Activated T-helper 9 cell treated with anti-CD3 and anti-CD28 coated beads, Interleukin-2, amount 50 U/mL, for 16 hours (primary cell): ENCODE measurements around the gene ENTPD6.

Experiments
- DNase-seq: peaks from one replicate; pipeline ENCODE4 v3.0.0-alpha.2; 2020; ENCODE audit warnings: low read depth

ENTPD6 gene

DNA sequence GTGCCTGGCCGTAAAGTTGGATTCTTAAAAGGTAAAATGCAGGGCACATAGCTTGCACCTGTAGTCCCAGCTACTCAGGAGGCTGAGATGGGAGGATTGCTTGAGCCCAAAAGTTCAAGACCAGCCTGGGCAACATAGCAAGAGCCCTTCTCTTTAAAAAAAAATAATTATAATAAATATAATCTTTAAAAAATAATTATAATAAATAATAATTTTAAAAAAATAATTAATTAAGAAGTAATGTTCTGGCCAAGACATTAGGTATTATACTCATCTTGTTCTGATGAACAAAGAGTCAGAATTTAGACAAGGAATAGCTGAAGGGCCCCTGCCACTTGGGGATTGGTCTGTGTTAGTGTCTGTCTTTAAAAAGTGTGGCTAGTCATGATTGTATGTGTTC is 13.9 kb downstream of the ENTPD6 start:
- no peak for DNase-seq

DNA sequence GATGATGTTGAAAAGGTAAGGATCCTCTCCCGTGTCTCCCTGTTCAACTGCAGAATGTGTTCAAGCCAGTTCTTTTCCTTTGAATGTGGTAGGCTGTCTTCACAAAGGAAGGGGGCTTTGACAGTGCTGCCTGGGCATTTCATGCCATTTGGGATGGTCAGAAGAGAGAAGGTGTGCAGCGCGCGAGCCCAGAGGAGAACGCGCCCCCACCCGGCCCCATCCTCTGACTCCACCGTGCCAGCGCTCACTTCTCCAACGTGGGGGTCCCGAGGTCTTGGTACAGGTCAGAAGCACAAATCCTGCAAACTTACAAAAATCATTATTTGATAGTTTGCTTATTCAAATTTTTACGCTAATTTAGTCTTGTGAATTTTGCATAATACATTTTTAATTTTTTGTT is 14.4 kb downstream of the ENTPD6 start:
- no peak for DNase-seq

- no peak for DNase-seq
Measured at GRCh38 chr20:25211273-25211672, 15.8 kb downstream of the ENTPD6 start.

DNA sequence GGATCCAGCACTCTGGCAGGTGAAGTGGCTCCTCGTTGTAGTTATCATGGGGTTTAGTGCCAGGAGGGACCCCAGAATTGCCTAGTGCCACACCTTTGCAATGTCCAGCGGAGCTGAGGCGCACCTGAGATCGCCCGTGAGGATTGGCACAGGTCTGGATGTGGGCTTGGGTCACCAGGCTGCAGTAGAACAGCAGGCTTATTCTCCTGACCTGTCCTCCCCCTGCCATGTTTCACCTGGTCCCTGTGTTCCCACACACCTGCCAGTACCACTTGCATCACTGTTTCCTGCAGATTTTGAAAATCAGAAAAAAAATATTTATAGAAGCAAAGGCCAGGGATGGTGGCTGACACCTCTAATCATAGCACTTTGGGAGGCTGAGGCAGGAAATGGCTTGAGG is 16.7 kb downstream of the ENTPD6 start:
- DNase-seq = no peak

DNA sequence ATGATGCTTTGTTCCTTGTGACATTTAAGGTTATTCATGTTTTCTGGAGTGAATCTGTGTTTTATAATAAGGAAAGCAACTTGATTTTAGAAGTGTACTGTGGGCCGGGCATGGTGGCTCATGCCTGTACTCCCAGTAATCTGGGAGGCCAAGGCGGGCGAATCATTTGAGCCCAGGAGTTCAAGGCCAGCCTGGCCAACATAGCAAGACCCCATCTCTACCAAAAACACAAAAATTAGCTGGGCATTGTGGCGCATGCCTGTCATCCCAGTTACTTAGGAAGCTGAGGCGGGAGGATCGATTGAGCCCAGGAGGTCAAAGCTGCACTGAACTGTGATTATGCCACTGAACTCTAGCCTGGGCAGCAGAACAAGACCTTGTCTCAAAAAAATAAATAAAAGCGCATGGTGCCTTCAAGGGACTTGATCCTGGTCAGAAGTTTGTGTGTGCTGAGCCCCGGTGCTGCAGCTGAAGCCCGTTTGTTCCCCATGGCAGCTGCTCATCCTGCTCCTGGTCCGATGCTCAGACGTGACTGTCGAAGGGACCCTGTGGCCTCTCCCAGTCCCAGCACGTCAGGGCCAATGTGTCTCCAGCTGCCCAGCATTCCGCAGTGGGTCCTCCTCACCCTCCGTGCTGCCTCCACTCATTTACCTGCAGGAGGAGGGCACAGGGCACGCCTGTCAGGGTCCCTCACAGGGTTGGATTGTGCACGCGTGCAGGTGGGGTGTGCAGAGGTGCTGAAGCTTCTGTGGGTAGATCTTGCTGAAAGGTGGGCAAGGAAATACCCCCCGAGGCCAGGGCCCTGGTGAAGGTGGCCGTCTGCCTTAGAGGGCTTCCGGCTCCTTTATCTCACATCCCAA is 18.3 kb downstream of the ENTPD6 start:
- no peak for DNase-seq

DNA sequence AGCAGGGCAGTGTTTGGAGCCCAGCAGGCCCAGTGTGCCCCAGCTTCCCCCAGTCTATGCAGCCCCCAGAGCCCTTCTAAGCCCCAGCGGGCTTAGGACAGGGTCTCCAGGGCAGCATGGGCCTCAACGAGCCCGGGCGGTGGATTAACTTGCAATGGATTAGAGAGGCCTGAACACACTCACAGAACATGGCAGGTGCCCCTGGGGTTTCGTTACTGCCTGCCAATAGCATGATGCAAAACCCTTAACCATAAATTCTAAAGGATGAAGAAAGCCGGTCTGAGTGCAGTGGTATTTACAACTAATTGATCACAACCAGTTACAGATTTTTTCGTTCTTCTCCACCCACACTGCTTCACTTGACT is 18.9 kb downstream of the ENTPD6 start:
- DNase-seq = no peak

DNA sequence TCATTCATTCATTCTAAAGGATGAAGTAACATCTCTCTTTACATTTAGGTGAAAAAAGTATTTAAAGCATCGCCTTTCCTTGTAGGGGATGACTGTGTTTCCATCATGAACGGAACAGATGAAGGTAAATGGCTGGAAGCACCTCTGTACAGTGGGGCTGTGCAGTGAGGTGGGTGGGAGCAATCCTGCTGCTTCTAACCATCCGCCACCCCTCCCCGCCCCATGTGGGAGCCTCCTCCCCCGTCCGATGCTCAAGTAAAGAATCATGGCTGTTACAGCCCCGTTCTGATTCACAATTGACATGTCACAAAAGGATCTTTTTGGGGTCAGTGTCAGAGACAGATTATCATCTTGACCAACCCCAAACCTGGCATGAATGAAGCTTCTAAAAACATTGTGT is 19.3 kb downstream of the ENTPD6 start:
- no peak for DNase-seq

- no peak for DNase-seq
Measured at GRCh38 chr20:25215521-25215920, 20.0 kb downstream of the ENTPD6 start.

DNA sequence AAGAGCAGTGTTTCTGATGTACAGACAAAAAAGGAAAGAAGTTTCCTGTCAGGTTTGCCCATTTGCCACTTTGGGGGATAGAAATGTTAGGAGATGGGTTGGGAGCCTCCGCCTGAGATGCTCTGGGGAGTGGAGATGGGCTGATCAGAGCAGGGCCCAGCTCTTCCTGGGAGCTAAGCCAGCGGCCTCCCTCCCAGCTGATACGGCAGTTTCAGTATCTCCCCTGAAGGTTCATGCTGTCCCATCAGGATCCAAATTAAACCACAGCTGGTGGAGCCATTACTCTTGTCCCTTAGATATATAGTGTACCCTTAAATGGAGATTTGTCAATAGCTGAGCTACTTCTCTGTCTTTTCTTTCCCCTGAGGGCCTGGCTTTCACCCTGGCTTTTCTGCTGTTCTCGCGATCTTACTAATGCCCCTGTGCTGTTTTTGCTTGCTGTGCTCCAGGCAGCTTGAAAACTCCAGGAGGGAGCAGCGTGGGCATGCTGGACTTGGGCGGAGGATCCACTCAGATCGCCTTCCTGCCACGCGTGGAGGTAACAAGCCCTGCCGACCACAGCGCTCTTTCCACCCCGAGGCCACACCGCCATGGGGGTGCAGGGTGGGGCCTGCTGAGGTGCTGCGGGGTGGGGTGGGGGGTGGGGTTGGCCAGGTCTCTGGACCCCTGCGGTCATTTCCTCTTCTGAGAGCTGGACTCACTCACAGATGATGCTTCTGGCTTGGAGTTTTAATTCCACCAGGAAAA is 20.9 kb downstream of the ENTPD6 start:
- DNase-seq = no peak

DNA sequence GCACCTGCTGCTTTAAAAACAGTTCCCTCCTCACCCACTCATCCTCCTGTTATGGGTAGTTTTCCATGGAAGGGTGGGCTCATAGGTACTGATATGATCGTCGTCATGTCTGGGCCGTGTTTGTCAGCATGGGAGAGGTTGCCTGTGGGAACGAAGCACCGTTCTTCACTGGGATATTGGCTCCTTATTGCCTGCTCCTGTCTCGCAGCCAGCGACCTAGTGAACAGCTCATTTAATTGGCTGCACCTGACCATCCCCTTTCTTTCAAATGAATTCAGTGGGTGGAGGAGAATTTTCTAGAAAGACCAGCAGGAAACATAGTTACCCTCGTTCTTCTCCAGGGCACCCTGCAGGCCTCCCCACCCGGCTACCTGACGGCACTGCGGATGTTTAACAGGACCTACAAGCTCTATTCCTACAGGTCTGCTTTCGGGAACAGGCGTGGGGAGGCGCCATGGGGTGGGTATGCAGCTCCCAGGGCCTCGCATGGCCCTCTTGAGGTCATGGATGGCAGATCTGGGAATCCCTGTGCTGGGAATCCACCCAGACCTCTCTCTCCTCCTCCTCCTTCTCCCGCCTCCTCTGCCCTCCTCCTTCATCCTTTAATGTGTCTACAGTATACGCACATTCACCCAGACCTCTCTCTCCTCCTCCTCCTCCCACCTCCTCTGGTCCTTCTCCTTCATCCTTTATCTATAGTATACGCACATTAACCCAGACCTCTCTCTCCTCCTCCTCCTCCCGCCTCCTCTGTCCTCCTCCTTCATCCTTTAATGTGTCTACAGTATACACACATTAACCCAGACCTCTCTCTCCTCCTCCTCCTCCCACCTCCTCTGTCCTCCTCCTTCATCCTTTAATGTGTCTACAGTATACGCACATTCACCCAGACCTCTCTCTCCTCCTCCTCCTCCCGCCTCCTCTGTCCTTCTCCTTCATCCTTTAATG is 21.9 kb downstream of the ENTPD6 start:
- DNase-seq = no peak

GRCh38 chr20:25218109-25218486 is 22.6 kb downstream of the ENTPD6 start:
- DNase-seq = no peak

GRCh38 chr20:25218492-25218891 is 23.0 kb downstream of the ENTPD6 start:
- DNase-seq = no peak

DNA sequence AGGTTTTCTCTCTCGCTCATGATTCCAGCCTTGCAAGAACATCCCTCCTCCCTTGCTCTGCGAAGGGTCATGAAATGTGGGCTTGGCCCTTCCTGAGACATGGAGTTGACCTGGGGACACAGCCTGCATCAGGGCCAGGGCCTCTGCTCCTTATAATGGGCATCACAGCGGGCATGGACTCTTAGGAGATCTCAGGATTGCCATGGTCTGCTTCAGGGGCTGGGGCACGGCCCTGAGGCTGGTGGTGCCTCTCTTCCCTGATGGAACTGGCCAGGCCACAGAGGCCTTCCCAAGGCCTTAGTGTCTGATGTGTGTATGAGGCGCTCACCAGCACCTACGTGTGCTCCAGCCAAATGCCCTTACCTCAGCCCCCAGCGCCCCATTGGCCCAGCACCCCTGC is 23.9 kb downstream of the ENTPD6 start:
- no peak for DNase-seq

- DNase-seq = no peak
Measured at GRCh38 chr20:25220021-25220730, 24.7 kb downstream of the ENTPD6 start.

DNA sequence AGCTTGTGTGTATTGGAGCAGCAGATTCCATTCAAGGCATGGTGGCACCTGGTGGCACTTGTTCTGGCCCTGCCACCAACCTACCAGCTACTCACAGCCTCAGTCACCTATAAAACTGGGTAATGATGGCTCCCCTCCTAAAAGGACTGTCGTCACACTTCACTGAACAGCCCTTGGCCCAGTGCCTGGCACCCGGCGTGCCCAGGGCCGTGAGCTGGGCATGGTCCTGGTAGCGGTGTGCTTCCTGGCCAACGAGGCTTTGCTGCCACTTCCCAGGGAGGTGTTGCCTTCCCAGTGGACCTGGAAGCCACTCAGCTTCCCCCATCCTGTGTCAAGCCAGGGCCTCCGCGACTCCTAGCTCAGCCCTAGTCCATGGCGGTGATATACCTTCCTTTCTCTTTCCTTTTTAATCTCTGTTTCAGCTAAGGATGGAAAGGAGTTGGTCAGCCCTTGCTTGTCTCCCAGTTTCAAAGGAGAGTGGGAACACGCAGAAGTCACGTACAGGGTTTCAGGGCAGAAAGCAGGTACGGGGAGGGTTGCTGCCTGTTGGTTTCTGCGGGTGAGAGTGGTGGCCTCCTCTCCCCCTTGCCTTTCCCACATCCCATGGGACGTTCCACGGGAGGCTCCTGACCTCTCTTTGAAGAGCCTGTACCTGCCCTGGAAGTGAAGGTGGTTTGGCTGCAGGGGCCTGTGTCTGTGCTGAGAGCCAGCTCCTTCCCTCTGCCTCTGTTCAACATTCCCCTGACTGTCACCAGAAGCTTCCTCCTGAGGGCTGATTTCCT is 25.5 kb downstream of the ENTPD6 start:
- DNase-seq = no peak

GRCh38 chr20:25221592-25222460 is 26.3 kb downstream of the ENTPD6 start:
- DNase-seq = no peak

DNA sequence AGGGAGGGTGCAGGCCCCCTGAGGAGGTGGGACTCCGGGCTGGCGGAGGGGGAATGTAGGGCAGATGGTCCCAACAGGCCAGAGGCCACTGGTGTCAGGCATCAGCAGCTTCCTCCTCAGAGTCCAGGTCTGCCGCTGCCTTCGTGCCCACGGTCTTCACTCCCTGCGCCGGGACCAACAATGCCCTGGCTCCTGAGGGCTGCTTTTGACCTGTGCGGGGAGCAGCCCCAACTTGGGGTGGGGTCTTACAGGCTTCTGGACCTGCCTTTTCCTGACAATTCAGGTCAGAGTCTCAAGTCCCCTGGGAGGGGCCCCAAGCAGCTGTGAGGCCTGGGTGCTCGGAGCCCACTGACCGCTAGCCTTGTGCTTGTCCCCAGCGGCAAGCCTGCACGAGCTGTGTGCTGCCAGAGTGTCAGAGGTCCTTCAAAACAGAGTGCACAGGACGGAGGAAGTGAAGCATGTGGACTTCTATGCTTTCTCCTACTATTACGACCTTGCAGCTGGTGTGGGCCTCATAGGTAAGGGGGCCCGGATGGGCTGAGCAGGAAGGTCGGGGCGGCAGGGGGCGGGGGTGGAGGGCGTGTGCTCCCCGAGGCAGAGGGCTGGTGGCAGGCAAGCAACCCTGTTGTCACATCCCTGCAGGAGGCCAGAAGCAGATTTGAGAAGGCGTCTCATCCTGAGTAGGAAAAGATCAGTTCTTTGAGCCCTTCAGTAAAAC is 27.1 kb downstream of the ENTPD6 start:
- no peak for DNase-seq

DNA sequence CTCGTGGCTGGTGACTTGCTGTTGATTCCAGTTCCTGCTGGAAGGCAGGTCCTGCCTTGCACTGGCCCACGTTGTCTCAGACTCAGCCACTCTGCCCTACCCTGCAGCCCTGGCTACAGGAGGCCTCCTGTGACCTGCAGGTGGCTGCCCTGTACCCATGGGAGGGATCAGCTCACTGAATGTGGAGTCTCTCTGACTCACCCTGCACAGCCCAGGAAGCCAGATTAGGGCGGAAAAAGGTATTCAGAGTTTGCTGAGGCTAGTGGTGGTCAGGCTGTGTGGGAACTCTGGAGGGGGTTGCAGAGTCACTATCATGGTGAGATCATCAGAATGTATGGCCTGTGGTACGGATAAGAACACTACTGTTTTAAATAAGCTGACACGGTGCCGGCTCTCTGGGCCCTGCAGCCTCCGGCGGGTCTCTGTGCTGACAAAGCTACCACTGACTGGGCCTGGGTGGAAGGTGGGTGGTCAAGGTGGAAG is 27.7 kb downstream of the ENTPD6 start:
- DNase-seq = peak; percentile 19
